Left cardiac atrium (tissue), 4 donors: Measurements from ENCODE around the gene UTP15. TPM values are rescaled to one million over a fixed set of nuclear protein-coding genes. Genes with fewer than 3 reads are reported as not detected.

Experiments used
- ATAC-seq, 2 donors: fragments of 200-7000 bp; cut with Tn5 transposase; one replicate each; pipeline ENCODE4 v1.9.1; 2020; ENCODE audit warnings: mild to moderate bottlenecking in 2 of 2, moderate library complexity in 2 of 2
- DNase-seq: peaks from one replicate; pipeline ENCODE4 v3.0.0-alpha.2; 2020
- intact Hi-C, 2 donors: fragments of 100-400 bp; cut with DNase I; formaldehyde crosslinking; loops; one replicate each; pipeline versions ENCODE4 v1.14.1 to v1.15.1; 2022 to 2023
- total RNA-seq, 2 donors: library from RNA; stranded (reverse); fragmentation: NEBNext Ultra II Directional; extraction: Animal tissue kit (Norgen Biotek cat#: 25700); gene quantifications; one replicate each; pipeline ENCODE4 v1.2.1, GENCODE V29; 2021
- donor health status: DM: no; HTN: yes; CAD: no.
- donor health status: DM: no; HTN: yes; CAD: no; lungs with severe emphysema.
- donor health status: DM: yes; HTN: yes; CAD: no.
- donor health status: Dilated cardiomyopathy.

UTP15 gene
- total RNA-seq, 2 donors from 2014 or later: 11.3 to 18.0 TPM

GRCh38 chr5:73615947-73616346 lies 50.4 kb downstream of the UTP15 start:
- ATAC-seq (no peak), DNase-seq (no peak)
- intact Hi-C loops: no loop called here

DNA sequence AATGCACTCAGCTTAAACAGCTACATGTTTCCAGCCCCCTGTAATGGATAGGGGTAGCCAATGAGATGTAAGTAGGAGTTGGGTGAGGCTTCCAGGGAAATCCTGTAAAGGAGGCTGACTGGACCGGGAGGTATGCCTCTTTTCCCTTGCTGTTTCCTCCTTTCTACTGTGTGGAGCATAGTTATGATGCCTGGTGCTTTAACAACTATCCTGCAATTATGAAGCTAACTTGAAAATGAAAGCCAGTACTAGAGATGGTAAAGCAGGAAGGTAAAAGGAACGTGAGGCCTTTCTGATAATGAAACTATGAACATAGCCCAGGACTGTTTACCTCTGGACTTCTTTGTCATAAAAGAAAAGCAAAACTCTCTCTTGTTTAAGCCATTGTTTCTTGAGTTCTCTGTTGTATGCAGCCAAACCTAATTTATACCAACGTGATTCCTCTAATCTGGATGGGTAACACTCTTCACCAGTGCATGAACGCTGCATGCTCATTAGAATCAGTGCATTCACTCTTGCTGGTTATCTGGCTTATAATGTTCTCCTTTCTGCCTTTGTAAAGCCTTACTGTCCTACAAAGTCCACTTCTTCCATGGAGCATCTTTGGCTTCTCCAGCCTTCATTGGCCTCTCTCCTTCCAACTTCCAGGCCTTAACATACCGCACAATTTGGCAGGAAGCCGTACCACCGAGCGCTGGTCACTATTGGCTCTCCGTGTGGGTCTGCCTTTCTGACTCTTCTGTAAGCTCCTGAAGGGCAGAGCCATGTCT lies 52.2 kb downstream of the UTP15 start:
- peak in 1 of 2 donors; percentile 40 for ATAC-seq
- no peak for DNase-seq
- intact Hi-C loops: no loop called here

- DNase-seq (no peak), ATAC-seq (no peak)
- intact Hi-C loops: no loop called here
Observed at GRCh38 chr5:73619606-73620333, 54.2 kb downstream of the UTP15 start.

DNA sequence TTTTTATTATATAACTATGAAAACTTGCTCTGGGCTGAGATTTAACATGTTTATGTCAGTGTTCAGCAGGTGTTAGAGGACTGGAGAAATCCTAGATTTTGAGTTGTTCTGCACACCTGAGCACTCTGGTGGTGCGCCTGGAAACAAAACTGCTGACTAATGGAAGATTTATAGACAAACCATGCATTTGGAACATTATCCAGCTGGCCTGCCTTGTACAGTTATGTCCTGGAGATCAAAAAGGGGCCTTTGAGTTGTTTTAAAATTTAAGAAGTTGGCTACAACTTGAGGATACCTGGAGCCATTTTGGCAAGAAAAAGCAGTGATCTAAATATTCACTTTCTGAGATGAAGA lies 54.8 kb downstream of the UTP15 start:
- no peak for DNase-seq
- intact Hi-C loops: no loop called here
- no peak for ATAC-seq

- no peak for ATAC-seq
- intact Hi-C loops: no loop called here
- no peak for DNase-seq
Observed at GRCh38 chr5:73623060-73623459, 57.5 kb downstream of the UTP15 start.

GRCh38 chr5:73623901-73624404 lies 58.4 kb downstream of the UTP15 start:
- no peak for DNase-seq
- no peak for ATAC-seq
- intact Hi-C loops: no loop called here

DNA sequence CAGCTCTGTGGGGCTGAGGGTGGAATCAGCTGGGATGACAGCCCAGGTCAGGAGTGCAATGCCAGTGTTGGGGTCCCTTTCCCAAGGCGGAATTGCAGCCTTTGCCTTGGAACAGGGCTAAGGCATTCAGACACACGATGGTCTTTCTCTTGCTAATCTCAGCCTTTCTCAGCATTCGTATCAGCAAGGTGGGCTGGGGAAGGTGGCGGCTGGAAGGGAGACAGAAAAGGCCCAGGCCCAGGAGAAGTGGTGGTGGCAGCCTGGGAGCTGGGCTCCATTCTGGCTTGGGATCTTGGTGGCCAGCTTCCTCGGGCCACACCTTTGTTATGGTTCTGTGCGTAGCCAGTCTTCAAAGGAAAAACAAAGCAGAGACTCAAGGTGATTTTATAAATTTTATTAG lies 59.3 kb downstream of the UTP15 start:
- ATAC-seq (no peak), DNase-seq (no peak)
- intact Hi-C loops: no loop called here

DNA sequence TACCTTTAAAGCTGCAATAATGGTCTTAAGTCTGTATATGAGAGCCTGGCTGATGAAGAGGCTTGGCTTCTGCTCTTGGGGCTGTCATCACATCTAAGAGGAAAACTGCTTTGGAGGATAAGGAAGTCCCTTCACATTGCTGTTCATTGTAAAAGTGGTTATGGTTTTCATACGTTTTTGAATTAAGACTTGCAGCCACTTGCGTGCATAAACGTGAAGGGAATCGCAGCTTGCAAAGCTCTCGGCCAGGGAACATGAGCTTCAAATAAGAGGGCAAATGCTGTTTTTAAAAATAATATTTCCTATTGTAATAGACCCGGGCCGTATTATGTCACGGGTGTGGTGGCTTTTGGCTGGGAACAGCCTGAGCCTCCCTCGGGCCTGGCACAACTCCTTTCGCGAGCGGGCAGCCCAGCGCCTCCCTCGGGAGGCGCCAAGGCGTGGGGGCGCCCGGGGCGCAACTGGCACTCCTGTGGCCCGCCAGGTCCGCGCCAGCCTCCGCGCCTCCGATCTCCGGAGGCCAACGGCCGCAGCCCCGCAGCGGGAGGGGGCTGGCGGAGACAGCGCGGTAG lies 59.9 kb downstream of the UTP15 start:
- DNase-seq: peak; percentile 31
- ATAC-seq: peak; percentile 43 to 59
- intact Hi-C loops: no loop called here

DNA sequence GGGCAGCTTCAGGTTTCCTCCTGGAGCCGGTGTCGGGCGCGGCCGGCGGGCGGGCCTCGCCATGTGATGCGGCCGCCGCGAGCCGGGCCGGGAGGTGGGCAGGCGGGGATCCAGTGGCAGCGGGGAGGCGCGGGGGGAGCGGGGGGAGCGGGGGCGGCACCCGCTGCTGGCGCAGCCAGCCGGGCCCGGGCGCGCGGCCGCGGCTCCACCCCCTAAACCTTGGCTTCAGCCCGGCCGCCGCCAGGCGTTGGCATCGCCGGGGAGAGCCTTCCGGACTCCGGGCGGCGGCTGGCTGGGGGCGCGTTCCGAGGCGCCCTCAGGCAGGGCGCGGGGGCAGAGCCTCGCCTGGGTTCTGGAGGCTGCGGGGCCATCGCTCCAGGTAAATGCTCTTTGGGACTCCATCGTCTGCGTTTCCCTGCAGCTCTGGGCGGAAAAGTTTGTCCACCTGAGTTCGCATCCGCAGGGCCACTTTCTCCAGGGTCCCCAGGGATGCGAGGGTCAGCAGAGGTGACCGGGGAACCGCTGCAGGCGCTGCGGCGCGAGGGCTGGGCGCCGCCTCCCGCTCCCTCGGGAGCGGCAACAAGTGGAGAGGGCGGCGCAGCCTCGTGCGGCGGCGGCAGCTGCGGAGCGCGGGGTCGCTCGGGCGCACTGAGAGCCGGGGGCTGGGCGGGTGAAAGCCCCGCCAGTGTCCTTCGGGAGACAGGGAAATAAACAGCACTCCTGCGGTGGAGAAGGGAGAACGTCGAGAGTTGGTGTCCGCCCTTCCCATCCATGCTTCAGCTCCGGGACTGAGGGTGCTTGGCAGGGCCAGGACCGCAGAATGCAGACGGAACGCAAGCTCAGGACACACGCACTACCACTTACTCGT lies 60.6 kb downstream of the UTP15 start, which contains the start of gene ARHGEF28:
Gene ARHGEF28 (plus strand): TSS at position 253 of the 868 bp plus-strand sequence. CDS start 58,656 bp downstream, outside the sequence.
- ATAC-seq (peak; percentile 96 to 97), DNase-seq (peak; percentile 62)
- intact Hi-C loops: no loop called here

GRCh38 chr5:73626814-73627313 lies 61.3 kb downstream of the UTP15 start:
- DNase-seq: no peak
- intact Hi-C loops: no loop called here
- ATAC-seq: no peak

- DNase-seq (no peak), ATAC-seq (no peak)
- intact Hi-C loops: no loop called here
Observed at GRCh38 chr5:73629456-73629855, 63.9 kb downstream of the UTP15 start.

DNA sequence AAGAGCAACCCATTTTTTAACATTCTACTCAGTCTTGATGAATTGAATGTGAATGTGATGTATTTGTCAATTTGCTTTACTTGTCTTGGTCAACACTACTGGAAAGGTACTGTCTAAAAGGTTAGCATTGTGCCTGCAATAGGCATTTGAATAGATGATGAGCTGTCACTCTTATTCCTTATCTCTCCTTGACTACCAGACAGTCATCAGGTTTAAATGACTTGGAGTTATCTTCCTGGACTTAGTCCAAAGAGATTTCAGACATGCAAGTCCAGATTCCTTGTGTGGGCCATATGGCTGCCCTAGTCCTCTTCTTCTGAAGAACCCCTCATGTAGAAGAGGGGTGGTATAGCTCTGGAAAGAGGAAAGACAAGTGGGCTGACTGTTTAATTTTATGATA lies 65.2 kb downstream of the UTP15 start:
- intact Hi-C loops: no loop called here
- ATAC-seq: no peak
- DNase-seq: no peak

DNA sequence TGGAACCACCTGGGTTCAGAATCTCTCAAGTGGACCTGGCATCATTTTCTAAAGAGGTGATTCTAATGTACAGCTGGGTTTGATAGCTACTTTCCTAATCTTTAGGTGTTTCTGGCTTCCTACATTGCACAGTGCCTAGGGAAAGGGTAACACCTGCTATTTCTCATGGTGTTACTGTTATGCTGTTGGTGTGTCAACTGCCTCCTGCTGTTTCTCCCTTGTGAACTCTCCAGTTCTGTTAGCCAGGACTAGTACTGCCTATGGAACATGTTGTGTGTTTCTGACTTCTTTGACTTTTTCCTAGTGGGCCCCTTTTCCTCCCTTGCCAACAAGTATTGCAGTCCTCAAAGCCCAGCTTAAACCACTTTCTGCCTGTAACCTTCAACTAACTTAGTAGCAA lies 66.0 kb downstream of the UTP15 start:
- DNase-seq (no peak), ATAC-seq (no peak)
- intact Hi-C loops: no loop called here

Other genes starting within 250 kb of the UTP15 start
- under 1 TPM; 0.09 to 0.10 TPM for gene FOXD1, start 117.0 kb upstream of the UTP15 start, total RNA-seq
- gene BTF3, start 67.3 kb upstream of the UTP15 start, total RNA-seq: 100 to 1,000 TPM; 357 to 364 TPM
- gene ANKRA2, start 104 bp upstream of the UTP15 start, total RNA-seq: 10 to 100 TPM in 1 of 2 donors, 1 to 10 TPM in 1; 9.8 to 12.5 TPM
- gene ARHGEF28, start 60.5 kb downstream of the UTP15 start, total RNA-seq: 1 to 10 TPM; 2.6 to 3.1 TPM